Subcutaneous adipose tissue (tissue), 4 donors: ENCODE measurements around the gene PAPSS1. TPM values are rescaled to one million over a fixed set of nuclear protein-coding genes. Genes with fewer than 3 reads are reported as not detected.

Source experiments
- total RNA-seq, 4 donors: library from RNA; depleted of rRNA; stranded (reverse); fragments of >200 nt; gene quantifications; one replicate each; pipeline ENCODE4 v1.1.0, GENCODE V29; 2016
- TF ChIP-seq, protein P1 (sequence below): fragments of 450-650 bp; IDR thresholded peaks from one replicate; pipeline ENCODE4 v1.5.1; 2016; ENCODE audit warnings: low read depth, mild to moderate bottlenecking, control low read depth, antibody characterized with exemption, moderate library complexity

PAPSS1 gene
- total RNA-seq, 4 donors from 2014 or later = 37.0 to 67.0 (median 44.8) TPM

DNA sequence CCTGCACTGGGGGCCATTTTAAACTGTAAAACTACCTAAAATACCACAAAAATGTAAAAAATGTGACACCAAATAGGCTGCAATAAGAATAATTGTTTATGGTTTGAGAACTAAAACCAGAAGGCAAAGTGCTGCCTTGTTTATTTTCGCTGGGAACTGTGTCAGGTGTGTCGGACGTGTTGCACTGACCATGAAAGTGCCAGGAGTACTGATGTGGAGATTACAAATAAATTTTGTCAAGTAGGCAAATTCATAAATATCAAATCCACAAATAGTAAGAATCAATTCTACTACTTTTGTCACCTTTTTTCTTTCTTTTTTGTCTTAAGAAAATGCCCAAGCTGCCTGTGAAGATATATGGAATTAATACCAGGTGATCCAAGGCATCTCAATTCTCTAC lies 37.7 kb downstream of the PAPSS1 start:
- TF ChIP-seq, protein P1, sequence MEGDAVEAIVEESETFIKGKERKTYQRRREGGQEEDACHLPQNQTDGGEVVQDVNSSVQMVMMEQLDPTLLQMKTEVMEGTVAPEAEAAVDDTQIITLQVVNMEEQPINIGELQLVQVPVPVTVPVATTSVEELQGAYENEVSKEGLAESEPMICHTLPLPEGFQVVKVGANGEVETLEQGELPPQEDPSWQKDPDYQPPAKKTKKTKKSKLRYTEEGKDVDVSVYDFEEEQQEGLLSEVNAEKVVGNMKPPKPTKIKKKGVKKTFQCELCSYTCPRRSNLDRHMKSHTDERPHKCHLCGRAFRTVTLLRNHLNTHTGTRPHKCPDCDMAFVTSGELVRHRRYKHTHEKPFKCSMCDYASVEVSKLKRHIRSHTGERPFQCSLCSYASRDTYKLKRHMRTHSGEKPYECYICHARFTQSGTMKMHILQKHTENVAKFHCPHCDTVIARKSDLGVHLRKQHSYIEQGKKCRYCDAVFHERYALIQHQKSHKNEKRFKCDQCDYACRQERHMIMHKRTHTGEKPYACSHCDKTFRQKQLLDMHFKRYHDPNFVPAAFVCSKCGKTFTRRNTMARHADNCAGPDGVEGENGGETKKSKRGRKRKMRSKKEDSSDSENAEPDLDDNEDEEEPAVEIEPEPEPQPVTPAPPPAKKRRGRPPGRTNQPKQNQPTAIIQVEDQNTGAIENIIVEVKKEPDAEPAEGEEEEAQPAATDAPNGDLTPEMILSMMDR = no peak

DNA sequence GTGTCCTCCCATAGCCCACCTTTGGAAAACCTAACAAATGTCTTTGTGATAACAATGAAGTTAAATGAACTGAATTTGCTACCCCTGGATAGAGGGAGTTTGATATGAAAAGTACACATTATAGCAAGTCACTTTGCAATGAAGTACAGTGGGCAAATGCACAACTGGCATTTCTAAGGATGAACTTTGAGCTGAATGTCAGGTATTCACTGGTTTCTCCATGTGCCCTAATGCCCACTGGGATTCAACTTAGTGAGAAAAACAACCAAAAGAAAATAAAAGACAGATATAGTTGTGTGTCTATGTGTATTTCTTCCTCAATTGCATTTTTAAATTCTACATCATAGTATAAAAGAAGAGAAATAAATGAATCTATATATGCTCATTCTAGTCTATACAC lies 51.0 kb downstream of the PAPSS1 start:
- TF ChIP-seq, protein P1 = no peak

DNA sequence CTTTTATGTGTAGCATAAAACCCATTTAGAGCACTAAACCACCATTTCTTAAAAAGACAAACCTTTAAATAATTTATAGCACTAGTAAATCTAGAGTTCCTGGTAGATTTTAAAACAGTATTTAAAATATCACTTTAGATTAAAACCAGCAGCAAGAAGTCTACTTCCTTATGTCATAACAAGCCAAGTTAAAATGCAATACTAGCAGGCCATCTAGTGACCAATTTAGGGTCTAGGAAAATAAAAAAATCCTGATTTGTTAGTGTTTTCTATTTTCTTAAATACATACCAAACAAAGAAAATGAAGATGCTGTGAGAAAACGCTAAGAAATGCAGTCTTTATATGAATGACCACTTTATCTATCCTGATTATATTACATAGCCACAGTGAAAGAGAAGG lies 53.9 kb downstream of the PAPSS1 start:
- TF ChIP-seq, protein P1 = no peak

DNA sequence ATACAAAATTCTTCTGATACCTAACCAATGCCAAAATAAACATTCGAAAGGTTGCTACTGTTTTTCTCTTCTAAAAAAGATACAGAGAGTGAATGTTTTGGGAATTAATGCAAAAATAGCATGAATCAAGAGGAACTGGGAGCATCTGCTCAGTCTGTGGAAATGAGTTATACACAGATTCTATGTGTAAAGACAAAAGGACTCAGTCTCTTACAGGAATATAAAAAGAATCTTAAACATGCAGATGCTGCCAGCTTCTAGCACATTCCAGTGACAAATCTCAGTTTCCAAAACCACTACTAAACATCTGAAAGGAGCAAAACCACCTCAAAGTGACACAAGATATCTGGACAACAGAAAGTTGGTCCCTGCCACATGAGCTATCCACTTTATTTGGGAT lies 55.0 kb downstream of the PAPSS1 start:
- TF ChIP-seq, protein P1 = no peak

DNA sequence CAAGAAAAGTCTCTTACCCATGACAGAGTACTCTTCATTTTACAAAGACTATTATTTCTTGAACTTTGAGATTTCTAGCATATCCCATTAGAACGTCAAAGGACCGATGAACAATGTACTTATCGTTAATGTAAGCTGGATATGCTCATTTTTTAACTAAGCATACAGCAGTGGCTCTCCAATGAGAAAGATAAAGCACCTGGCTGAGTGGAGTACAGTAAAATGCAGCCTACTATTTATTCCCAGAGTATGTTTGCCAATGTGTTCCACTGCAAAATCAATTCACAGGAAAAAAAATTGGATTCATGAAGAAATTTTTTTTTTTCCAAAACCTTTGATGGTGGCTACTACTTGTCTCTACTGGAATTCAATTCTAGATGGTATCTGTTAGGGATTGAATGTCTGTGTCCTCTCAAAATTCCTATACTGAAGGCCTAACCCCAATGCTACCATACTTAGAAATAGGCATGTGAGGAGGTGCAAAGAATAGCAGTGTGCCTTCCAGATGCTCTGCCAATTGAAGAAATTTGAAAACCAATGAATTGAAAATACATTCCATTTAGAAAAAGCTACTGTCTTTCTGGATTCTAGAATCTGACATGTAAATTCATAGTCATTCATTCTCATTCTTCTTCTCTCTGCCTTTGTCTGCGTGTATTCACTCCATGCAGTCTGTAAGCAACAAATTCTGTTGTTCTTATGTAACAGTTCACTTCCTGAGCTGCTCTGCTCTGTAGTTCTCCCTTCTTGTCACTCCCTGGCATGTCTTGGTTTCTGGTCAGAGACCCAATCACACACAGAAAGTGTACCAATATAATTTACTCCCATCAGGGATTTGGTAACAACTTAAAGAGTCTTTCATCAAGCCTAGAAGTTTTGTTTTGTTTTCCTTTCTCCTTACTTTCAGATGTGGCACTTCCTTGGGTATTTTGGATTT lies 61.4 kb downstream of the PAPSS1 start:
- TF ChIP-seq, protein P1 = no peak

DNA sequence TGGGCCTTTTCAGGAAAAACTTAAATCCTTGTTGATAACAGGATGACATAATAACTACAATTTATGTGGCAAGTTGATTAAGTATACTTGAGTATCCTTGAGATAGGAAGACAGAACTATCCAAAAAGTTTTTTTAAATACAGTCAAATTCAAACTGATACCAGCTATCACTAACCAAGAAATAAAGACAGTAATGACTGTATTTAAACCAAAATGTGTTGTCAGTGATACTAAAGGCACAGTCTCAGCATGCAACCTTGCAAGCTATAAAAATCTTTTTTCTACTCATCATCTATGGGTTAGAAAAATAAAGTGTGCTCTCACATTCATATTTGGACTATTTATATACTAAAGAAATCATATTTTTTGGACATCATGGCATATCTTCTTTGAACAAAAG lies 64.7 kb downstream of the PAPSS1 start:
- TF ChIP-seq, protein P1 = no peak

DNA sequence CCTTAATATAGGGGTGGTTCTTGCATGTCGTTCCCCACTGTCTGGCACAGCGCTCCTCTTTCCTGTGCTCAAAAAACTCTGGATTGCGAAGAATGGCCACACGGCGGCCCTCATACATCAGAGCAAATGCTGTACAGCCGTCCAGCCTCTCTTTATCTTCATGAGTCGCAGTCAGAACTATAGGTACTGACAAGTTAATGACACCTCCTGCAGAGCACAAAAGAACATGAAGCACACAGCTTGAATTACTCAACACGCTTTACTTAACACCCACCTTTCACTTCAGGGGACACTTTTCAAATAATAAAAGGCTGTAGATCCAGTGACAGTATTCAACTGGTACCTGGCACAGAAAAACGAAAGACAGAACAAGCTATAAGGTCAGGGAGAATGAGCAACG lies 65.3 kb downstream of the PAPSS1 start:
- TF ChIP-seq, protein P1 = no peak
